Coronary artery (tissue), 2 donors: ENCODE measurements around the gene DNAAF8.
A peak's percentile ranks its signal among the peaks of the same experiment; 100 is the strongest.

Experiments used
- DNase-seq: peaks from one replicate; pipeline ENCODE4 v3.0.0-alpha.2; 2017; ENCODE audit warnings: low spot score
- H3K27ac ChIP-seq, 2 donors: fragments of 200-600 bp; sonication (generic); one replicate each; pipeline ENCODE4 v1.5.1; 2016 to 2019
- H3K4me3 ChIP-seq: fragments of 200-600 bp; sonication (generic); 2 replicates; pipeline ENCODE4 v1.5.1; 2016; ENCODE audit warnings: mild to moderate bottlenecking, moderate library complexity
- TF ChIP-seq, protein P1 (sequence below): fragments of 200-600 bp; sonication (generic); IDR thresholded peaks from one replicate; pipeline ENCODE4 v1.5.1; 2019; ENCODE audit warnings: antibody characterized with exemption

Gene DNAAF8

DNA sequence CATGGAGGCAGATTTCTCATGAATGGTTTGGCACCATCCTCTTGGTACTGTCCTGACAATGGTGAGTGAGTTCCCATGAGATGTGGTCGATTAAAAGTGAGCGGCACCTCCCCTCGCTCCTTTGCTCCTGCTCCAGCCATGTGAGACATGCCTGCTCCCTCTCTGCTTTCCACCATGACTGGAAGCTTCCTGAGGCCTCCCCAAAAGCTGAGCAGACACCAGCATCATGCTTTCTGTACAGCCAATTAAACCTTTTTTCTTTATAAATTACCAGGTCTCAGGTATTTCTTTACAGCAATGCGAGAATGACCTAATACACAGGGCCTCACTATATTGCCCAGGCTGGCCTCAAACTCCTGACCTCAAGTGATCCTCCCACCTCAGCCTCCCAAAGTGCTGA lies 20.5 kb downstream of the DNAAF8 start:
- TF ChIP-seq, protein P1, sequence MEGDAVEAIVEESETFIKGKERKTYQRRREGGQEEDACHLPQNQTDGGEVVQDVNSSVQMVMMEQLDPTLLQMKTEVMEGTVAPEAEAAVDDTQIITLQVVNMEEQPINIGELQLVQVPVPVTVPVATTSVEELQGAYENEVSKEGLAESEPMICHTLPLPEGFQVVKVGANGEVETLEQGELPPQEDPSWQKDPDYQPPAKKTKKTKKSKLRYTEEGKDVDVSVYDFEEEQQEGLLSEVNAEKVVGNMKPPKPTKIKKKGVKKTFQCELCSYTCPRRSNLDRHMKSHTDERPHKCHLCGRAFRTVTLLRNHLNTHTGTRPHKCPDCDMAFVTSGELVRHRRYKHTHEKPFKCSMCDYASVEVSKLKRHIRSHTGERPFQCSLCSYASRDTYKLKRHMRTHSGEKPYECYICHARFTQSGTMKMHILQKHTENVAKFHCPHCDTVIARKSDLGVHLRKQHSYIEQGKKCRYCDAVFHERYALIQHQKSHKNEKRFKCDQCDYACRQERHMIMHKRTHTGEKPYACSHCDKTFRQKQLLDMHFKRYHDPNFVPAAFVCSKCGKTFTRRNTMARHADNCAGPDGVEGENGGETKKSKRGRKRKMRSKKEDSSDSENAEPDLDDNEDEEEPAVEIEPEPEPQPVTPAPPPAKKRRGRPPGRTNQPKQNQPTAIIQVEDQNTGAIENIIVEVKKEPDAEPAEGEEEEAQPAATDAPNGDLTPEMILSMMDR = no peak
- no peak for DNase-seq

GRCh38 chr16:4755687-4756086 lies 21.4 kb downstream of the DNAAF8 start:
- TF ChIP-seq, protein P1 = no peak
- Histone ChIP-seq H3K4me3 (no peak overlapping the region), H3K27ac (no peak overlapping the region)
- DNase-seq = no peak

More for the DNA sequence above, 20.5 kb downstream of the DNAAF8 start:
- Histone ChIP-seq H3K4me3 (no peak overlapping the region), H3K27ac (no peak overlapping the region)

DNA sequence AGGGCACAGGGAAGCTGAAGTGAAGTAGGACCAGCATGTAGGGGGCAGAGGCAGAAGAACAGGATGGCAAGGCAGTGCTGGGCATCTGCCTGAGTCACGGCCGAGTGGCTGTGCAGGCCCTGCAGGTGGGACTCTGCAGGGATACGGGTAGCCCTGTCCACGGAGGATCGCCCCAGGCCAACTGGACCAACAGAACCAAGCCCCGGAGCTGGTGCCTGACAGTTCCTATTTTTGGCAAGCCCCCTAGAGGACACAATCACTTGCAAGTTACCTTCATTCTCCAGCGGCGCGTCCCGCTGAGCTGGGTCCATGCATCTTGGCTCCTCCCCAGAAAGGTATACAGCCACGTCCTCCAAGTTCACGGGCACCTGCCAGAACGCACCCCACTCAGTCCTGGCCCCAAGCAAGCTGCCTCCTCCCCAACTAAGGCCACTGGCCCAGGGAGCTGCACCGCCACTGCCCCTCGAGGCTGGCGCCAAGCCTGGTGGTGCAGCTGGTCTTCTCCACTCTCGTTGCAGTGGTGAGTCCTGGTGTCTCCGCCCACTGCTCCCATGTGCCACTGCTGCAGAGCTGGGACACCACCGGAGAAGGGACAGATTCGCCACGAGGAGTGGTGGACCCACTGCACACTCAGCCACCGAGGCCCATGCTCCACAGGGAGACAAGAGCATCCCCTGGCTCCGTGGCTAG lies 26.0 kb downstream of the DNAAF8 start:
- H3K27ac ChIP-seq = no peak overlapping the region
- TF ChIP-seq, protein P1 = no peak
- H3K4me3 ChIP-seq = no peak overlapping the region
- DNase-seq = no peak

DNA sequence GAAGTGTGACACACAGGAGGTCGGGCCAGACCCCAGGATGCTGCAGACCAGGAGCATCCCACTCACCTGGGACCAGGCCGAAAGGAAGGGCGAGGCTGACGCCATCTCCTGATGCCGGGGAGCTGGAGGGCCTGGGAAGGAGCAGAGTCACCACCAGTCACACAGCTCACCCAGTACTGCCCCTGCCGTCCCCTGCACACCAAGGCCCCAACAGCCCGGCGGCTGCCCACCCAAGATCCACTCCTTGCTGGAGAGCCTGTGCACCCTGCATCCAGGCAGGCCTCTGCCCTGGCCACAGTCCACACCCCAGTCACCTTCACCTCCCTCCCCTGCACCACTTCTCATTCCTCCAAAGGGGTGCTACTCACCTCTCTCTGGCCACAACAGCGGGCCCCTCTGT lies 27.9 kb downstream of the DNAAF8 start:
- no peak for DNase-seq
- no peak overlapping the region for H3K4me3 ChIP-seq
- TF ChIP-seq, protein P1 = no peak
- no peak overlapping the region for H3K27ac ChIP-seq

DNA sequence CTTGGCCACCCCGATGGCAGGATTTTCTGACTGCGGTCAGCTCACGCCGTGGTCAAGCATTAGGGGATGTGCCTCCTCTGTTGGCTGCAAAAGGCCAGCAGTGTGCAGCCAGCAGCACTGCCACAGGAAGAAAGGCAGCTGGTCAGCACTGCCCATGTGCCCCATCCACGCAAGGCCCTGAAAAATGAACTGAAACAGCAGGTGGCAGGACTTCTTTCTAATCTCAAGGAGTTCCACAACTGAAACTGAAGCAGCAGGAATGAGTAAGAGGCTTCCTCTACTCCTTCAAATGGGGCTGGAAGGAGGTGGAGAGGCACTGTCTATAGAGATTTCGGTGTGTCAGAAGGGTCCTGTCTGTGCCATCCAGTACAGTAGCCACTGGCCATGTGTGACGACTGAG lies 29.5 kb downstream of the DNAAF8 start:
- TF ChIP-seq, protein P1 = no peak
- H3K27ac ChIP-seq = no peak overlapping the region
- DNase-seq = no peak
- no peak overlapping the region for H3K4me3 ChIP-seq

GRCh38 chr16:4765511-4766474 lies 31.5 kb downstream of the DNAAF8 start:
- TF ChIP-seq, protein P1 = no peak
- no peak overlapping the region for H3K27ac ChIP-seq
- DNase-seq = no peak
- H3K4me3 ChIP-seq = peak overlapping the region; percentile 93
